Mononuclear cell (primary cell): ENCODE measurements around the gene JAG1. TPM values are rescaled to one million over a fixed set of nuclear protein-coding genes. Genes with fewer than 3 reads are reported as not detected.

Experiments used
- H3K27me3 ChIP-seq: 2 replicates; pipeline ENCODE4 v1.6.0; 2011; ENCODE audit warnings: low read length, control low read depth; ENCODE audit not compliant: insufficient read depth
- H3K4me1 ChIP-seq: 2 replicates; pipeline ENCODE4 v1.5.1; 2011; ENCODE audit warnings: mild to moderate bottlenecking, low read length, control low read depth; ENCODE audit not compliant: insufficient read depth
- H3K4me3 ChIP-seq: 2 replicates; pipeline ENCODE4 v1.5.1; 2011; ENCODE audit warnings: mild to moderate bottlenecking, low read length, moderate library complexity
- H3K9me3 ChIP-seq: 2 replicates; pipeline ENCODE4 v1.5.1; 2011; ENCODE audit warnings: low read depth, mild to moderate bottlenecking, control low read depth, low read length
- total RNA-seq: library from RNA; depleted of rRNA; stranded (reverse); fragments of >200 nt; gene quantifications from one replicate; pipeline ENCODE4 v1.2.3, GENCODE V29; 2012

JAG1 gene
- total RNA-seq, 1 donor = 8.3 TPM

DNA sequence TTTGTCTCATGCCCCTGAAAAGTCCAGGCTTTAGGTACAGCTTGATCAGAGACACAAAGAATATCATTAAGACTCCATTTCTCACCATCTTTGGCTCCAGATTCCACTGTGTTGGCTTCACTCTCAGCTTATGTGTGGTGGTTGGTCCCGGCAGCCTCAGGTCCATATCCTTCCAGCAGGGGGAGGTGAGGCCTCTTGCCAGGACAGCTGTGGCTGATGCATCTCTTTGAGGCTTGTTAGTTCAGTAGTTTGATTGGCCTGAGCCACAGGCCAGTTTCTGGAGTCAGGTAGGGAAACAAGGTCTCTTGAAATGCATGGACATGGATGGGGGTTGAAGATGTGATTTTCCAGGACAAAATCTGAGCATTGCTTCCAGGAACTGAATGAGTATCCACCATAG is 62.4 kb downstream of the JAG1 start:
- no peaks in the 10 kb centered on the region for H3K4me1 ChIP-seq

DNA sequence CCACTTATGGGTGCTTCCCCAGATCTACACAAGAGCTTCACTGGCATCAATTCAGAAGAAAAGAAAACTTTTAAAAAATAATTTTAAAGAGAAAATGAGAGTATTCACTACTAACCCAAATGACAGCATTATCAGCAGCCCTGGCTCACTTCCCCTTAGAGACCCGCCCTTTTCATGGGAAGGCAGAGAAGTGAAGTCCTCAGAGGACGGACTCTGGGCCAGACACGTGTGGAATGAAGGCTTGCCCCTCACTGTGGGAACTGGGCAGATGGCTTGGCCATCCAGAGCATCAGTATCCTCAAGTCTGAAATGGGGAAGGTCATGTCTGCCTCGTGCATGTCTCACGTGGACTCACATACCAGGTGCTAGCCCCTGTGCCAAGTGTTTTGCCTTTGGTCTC is 63.5 kb downstream of the JAG1 start:
- no peaks in the 10 kb centered on the region for H3K9me3 ChIP-seq
- no peaks in the 10 kb centered on the region for H3K4me1 ChIP-seq
- H3K27me3 ChIP-seq = no peaks in the 10 kb centered on the region
- H3K4me3 ChIP-seq = no peak overlapping the region

More for the DNA sequence above, 62.4 kb downstream of the JAG1 start:
- Histone ChIP-seq H3K9me3 (no peaks in the 10 kb centered on the region), H3K4me3 (no peak overlapping the region), H3K27me3 (no peaks in the 10 kb centered on the region)

GRCh38 chr20:10609770-10610169 is 64.0 kb downstream of the JAG1 start:
- Histone ChIP-seq H3K27me3 (no peaks in the 10 kb centered on the region), H3K4me3 (no peak overlapping the region), H3K4me1 (no peaks in the 10 kb centered on the region), H3K9me3 (no peaks in the 10 kb centered on the region)

GRCh38 chr20:10609276-10609675 is 64.5 kb downstream of the JAG1 start:
- no peaks in the 10 kb centered on the region for H3K4me1 ChIP-seq
- no peaks in the 10 kb centered on the region for H3K27me3 ChIP-seq
- no peaks in the 10 kb centered on the region for H3K9me3 ChIP-seq
- no peak overlapping the region for H3K4me3 ChIP-seq

DNA sequence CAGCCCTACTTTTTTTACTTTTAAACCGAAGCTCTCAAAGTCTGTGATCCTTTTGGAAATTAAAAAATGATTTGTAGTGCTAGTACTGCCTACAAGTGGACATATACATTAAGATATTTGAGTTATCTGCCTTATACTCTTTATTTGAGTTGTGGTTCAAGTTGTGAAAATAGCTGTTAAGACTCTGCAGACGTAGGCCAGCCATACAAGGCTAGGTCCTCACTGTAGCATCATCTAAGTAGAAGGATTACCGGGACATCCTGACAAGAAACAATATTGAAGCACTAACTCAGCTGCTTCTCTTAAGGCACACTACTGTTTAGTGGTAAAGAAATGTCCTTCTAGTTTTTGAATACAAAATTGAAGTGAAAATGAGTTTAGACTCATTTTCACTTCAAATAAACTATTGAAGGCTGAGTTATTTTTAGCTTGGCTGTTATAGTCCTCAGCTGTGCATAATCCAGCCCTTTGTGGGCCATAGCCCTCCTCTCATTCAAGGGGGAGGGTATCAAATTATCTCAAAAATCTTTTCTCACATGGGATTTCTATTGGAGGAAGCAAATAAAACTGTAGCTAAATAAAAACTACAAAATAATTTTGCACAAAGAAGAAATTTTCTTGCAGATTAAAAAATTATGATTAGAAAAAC is 68.1 kb downstream of the JAG1 start:
- H3K4me3 ChIP-seq = no peak overlapping the region
- no peaks in the 10 kb centered on the region for H3K27me3 ChIP-seq
- H3K4me1 ChIP-seq = no peaks in the 10 kb centered on the region
- no peaks in the 10 kb centered on the region for H3K9me3 ChIP-seq

GRCh38 chr20:10604865-10605440 is 68.8 kb downstream of the JAG1 start:
- no peaks in the 10 kb centered on the region for H3K9me3 ChIP-seq
- H3K4me3 ChIP-seq = no peak overlapping the region
- H3K27me3 ChIP-seq = no peaks in the 10 kb centered on the region
- H3K4me1 ChIP-seq = no peaks in the 10 kb centered on the region

GRCh38 chr20:10603971-10604864 is 69.6 kb downstream of the JAG1 start:
- no peaks in the 10 kb centered on the region for H3K9me3 ChIP-seq
- H3K4me1 ChIP-seq = no peaks in the 10 kb centered on the region
- H3K4me3 ChIP-seq = no peak overlapping the region
- H3K27me3 ChIP-seq = no peaks in the 10 kb centered on the region

GRCh38 chr20:10603378-10603777 is 70.4 kb downstream of the JAG1 start:
- no peaks in the 10 kb centered on the region for H3K9me3 ChIP-seq
- H3K4me3 ChIP-seq = no peak overlapping the region
- H3K27me3 ChIP-seq = no peaks in the 10 kb centered on the region
- H3K4me1 ChIP-seq = no peaks in the 10 kb centered on the region

- H3K9me3 ChIP-seq = no peaks in the 10 kb centered on the region
- no peak overlapping the region for H3K4me3 ChIP-seq
- H3K27me3 ChIP-seq = no peaks in the 10 kb centered on the region
- no peaks in the 10 kb centered on the region for H3K4me1 ChIP-seq
These were observed 71.5 kb downstream of the JAG1 start for GRCh38 chr20:10602221-10602871.

DNA sequence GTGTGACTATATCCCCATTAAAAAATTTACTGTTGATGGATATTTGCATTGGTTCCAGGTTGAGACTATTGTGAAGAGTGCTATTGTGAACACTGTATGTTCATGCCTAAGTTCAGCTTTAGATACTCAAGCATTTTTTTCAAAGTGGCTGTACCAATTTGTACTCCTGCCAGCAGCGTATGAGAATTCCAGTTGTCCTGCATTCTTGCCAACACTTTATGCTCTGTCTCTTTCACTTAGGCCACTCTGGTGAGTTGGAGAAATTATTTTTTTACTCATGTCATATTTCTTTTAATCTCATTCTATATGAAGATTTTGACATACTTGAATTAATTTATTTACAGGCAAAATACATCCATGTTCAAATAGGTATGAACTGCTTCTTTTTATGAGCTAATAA is 76.2 kb downstream of the JAG1 start:
- Histone ChIP-seq H3K4me1 (peaks cover 4% of the 10 kb centered on the region), H3K9me3 (no peaks in the 10 kb centered on the region), H3K4me3 (no peak overlapping the region), H3K27me3 (no peaks in the 10 kb centered on the region)

GRCh38 chr20:10596710-10597121 is 77.1 kb downstream of the JAG1 start:
- H3K4me1 ChIP-seq = peaks cover 4% of the 10 kb centered on the region
- no peak overlapping the region for H3K4me3 ChIP-seq
- H3K9me3 ChIP-seq = no peaks in the 10 kb centered on the region
- no peaks in the 10 kb centered on the region for H3K27me3 ChIP-seq

DNA sequence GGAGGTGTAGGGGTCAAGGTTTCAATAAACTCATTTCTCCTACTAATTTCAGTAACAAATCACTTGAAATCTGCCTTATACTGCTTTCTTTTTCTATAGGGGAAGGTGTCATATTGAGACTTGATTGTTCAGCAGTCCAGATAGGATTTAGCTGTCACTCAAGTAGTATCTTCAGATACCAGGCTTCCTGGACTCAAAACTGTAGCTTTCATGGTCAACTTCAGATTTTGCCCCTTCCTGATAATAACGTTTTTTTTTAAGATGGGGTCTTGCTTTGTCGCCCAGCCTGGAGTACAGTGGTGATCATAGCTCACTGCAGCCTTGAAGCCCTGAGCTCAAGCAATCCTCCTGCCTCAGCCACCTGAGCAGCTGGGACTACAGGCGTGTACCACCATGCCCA is 77.8 kb downstream of the JAG1 start:
- no peaks in the 10 kb centered on the region for H3K9me3 ChIP-seq
- H3K4me3 ChIP-seq = no peak overlapping the region
- no peaks in the 10 kb centered on the region for H3K27me3 ChIP-seq
- peaks cover 4% of the 10 kb centered on the region for H3K4me1 ChIP-seq

- H3K4me1 ChIP-seq = peaks cover 4% of the 10 kb centered on the region
- no peaks in the 10 kb centered on the region for H3K27me3 ChIP-seq
- no peak overlapping the region for H3K4me3 ChIP-seq
- H3K9me3 ChIP-seq = no peaks in the 10 kb centered on the region
These were observed 78.5 kb downstream of the JAG1 start for GRCh38 chr20:10595266-10595665.

- H3K4me1 ChIP-seq = peaks cover 4% of the 10 kb centered on the region
- no peaks in the 10 kb centered on the region for H3K9me3 ChIP-seq
- no peak overlapping the region for H3K4me3 ChIP-seq
- no peaks in the 10 kb centered on the region for H3K27me3 ChIP-seq
These were observed 79.4 kb downstream of the JAG1 start for GRCh38 chr20:10594296-10594868.
